Measurements from ENCODE around the gene RCOR1. TPM values are rescaled to one million over a fixed set of nuclear protein-coding genes. Genes with fewer than 3 reads are reported as not detected.

RCOR1 gene
- total RNA-seq, 1 experiment from 2014 or later = 34.1 TPM

DNA sequence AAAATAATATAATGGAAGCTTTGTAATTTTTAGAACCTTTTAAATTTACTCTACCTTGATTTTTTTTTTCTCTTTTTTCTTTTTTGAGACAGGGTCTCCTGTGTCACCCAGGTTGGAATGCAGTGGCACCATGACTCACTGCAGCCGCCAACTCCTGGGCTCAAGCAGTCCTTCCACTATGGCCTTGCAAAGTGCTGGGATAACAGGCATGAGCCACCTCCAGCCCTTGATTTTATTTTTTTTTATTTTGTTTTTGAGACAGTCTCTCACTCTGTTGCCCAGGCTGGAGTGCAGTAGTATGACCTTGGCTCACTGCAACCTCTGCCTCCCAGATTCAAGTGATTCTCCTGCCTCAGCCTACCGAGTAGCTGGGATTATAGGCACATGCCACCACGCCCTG lies 119.5 kb downstream of the RCOR1 start:
- H4K5ac ChIP-seq (ENCODE audit: insufficient read length, low read depth, low read length) = no peak overlapping the region
- H3K4me3 Mint-ChIP-seq = no peak overlapping the region
- no peak overlapping the region for H3K9ac ChIP-seq (ENCODE audit: extremely low read depth, insufficient read length, low read length)
- no peaks in the 10 kb centered on the region for H3K9me3 Mint-ChIP-seq
- H2BK120ac ChIP-seq (ENCODE audit: low read depth, low read length, poor library complexity, severe bottlenecking) = no peak overlapping the region
- no peak overlapping the region for H3K27ac ChIP-seq (ENCODE audit: insufficient read length, low read depth, low read length)
- H3K4me1 Mint-ChIP-seq = no peaks in the 10 kb centered on the region
- 0 out of 7 replicates have a peak overlapping the region, but pooled peaks of 1 of the 3 experiments have one; percentile 24 for H3K27ac Mint-ChIP-seq
- H3K4me1 ChIP-seq (ENCODE audit: insufficient read depth, low read length) = no peaks in the 10 kb centered on the region
- no peak overlapping the region for H3K18ac ChIP-seq (ENCODE audit: insufficient read length, low read depth, low read length)
- no peak overlapping the region for H2AFZ ChIP-seq (ENCODE audit: low read length)
- H3K36me3 Mint-ChIP-seq (ENCODE audit: insufficient read depth in 1 of 3, low read depth in 3 of 3) = peaks cover 16 to 66% (median 49%) of the 10 kb centered on the region in 3 experiments; a peak in 6 of 7 replicates
- H3K27me3 Mint-ChIP-seq (ENCODE audit: low read depth) = no peaks in the 10 kb centered on the region
- H3K14ac ChIP-seq (ENCODE audit: insufficient read depth, low read length) = no peak overlapping the region
- no peak overlapping the region for H3K4ac ChIP-seq (ENCODE audit: low read depth, low read length)
- no peak overlapping the region for H2BK15ac ChIP-seq (ENCODE audit: low read depth, low read length)
- no peak overlapping the region for H2BK20ac ChIP-seq (ENCODE audit: low read depth, low read length, poor library complexity, severe bottlenecking)
- no peaks in the 10 kb centered on the region for H3K9me3 ChIP-seq (ENCODE audit: control insufficient read depth, low read depth, low read length)
- H4K91ac ChIP-seq (ENCODE audit: insufficient read length, low read depth, low read length) = no peak overlapping the region
- no peak overlapping the region for H2BK12ac ChIP-seq (ENCODE audit: insufficient read length, low read depth, low read length)
- WGBS (ENCODE audit: extremely low coverage, insufficient read length, low lambda C conversion rate) = no CpG with 5 or more reads among the region's 3 CpGs
- H2BK5ac ChIP-seq (ENCODE audit: insufficient read length, low read length) = no peak overlapping the region
- no peaks in the 10 kb centered on the region for H3K23me2 ChIP-seq (ENCODE audit: insufficient read length, low read depth, low read length, poor library complexity, severe bottlenecking)
- no peak overlapping the region for H3K4me2 ChIP-seq (ENCODE audit: insufficient read depth, insufficient read length, low read length)
- no peak overlapping the region for H3K56ac ChIP-seq (ENCODE audit: insufficient read length, low read depth, low read length)
- H3K23ac ChIP-seq (ENCODE audit: insufficient read length, low read depth, low read length) = no peak overlapping the region
- TF ChIP-seq, protein P1, sequence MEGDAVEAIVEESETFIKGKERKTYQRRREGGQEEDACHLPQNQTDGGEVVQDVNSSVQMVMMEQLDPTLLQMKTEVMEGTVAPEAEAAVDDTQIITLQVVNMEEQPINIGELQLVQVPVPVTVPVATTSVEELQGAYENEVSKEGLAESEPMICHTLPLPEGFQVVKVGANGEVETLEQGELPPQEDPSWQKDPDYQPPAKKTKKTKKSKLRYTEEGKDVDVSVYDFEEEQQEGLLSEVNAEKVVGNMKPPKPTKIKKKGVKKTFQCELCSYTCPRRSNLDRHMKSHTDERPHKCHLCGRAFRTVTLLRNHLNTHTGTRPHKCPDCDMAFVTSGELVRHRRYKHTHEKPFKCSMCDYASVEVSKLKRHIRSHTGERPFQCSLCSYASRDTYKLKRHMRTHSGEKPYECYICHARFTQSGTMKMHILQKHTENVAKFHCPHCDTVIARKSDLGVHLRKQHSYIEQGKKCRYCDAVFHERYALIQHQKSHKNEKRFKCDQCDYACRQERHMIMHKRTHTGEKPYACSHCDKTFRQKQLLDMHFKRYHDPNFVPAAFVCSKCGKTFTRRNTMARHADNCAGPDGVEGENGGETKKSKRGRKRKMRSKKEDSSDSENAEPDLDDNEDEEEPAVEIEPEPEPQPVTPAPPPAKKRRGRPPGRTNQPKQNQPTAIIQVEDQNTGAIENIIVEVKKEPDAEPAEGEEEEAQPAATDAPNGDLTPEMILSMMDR (conservative IDR thresholded peaks at IDR 0.05) = no peak
- no peaks in the 10 kb centered on the region for H3K79me1 ChIP-seq (ENCODE audit: insufficient read depth, low read depth, low read length, poor library complexity, severe bottlenecking)
- no peaks in the 10 kb centered on the region for H4K20me1 ChIP-seq (ENCODE audit: control insufficient read depth, insufficient read depth, insufficient read length)
- no peaks in the 10 kb centered on the region for H3K27me3 ChIP-seq (ENCODE audit: insufficient read depth, low read length)
- no peak overlapping the region for H3T11ph ChIP-seq (ENCODE audit: low read length)
- H3K79me2 ChIP-seq (ENCODE audit: insufficient read depth, low read length) = no peaks in the 10 kb centered on the region
- no peak overlapping the region for H2AK5ac ChIP-seq (ENCODE audit: insufficient read length, low read length)
- DNase-seq = no peak
- no peak overlapping the region for H4K8ac ChIP-seq (replicated peaks; ENCODE audit: insufficient read length, low read depth, low read length)
